Karpas-422 (cell line): ENCODE measurements around the gene APOL1. TPM values are rescaled to one million over a fixed set of nuclear protein-coding genes. Genes with fewer than 3 reads are reported as not detected.
"Not testable (repeated sequence)": the region's sequence is repeated elsewhere in the genome, so short reads cannot be mapped to it uniquely, and the experiment has no call there.

Experiments
- DNase-seq: peaks from one replicate; pipeline ENCODE4 v3.0.0-alpha.2; 2015
- H2AFZ ChIP-seq: fragments of 200-600 bp; sonication (generic); 2 replicates; pipeline ENCODE4 v1.6.1; 2014; ENCODE audit warnings: antibody characterized with exemption, low read length, mixed read lengths
- H3K27ac ChIP-seq: fragments of 200-600 bp; sonication (generic); 2 replicates; pipeline ENCODE4 v1.5.1; 2014; ENCODE audit warnings: mild to moderate bottlenecking, low read length, moderate library complexity
- H3K27me3 ChIP-seq: fragments of 200-600 bp; sonication (generic); 2 replicates; pipeline ENCODE4 v1.6.1; 2014; ENCODE audit warnings: low read length, mixed read lengths
- H3K36me3 ChIP-seq: fragments of 200-600 bp; sonication (generic); 2 replicates; pipeline ENCODE4 v1.6.1; 2014; ENCODE audit warnings: low read length, mixed read lengths; ENCODE audit not compliant: insufficient read depth
- H3K4me1 ChIP-seq: fragments of 200-600 bp; sonication (generic); 2 replicates; pipeline ENCODE4 v1.6.1; 2014; ENCODE audit warnings: mild to moderate bottlenecking, low read length, mixed read lengths
- H3K4me2 ChIP-seq: fragments of 200-600 bp; sonication (generic); 2 replicates; pipeline ENCODE4 v1.6.1; 2014; ENCODE audit warnings: low read length, low read depth, mild to moderate bottlenecking; ENCODE audit not compliant: poor library complexity, severe bottlenecking
- H3K4me3 ChIP-seq: fragments of 200-600 bp; sonication (generic); 2 replicates; pipeline ENCODE4 v1.5.1; 2014; ENCODE audit warnings: mild to moderate bottlenecking, antibody characterized with exemption, low read length, mixed read lengths
- H3K79me2 ChIP-seq: fragments of 200-600 bp; sonication (generic); 2 replicates; pipeline ENCODE4 v1.6.1; 2014; ENCODE audit warnings: mild to moderate bottlenecking, low read length, mixed read lengths
- H3K9ac ChIP-seq: fragments of 200-600 bp; sonication (generic); 2 replicates; pipeline ENCODE4 v1.6.0; 2014; ENCODE audit warnings: low read length
- H3K9me2 ChIP-seq: fragments of 200-600 bp; sonication (generic), shearing (Covaris generic); replicated peaks from 2 replicates; pipeline ENCODE4 v1.6.0; 2014; ENCODE audit warnings: mild to moderate bottlenecking, low read length, moderate library complexity; ENCODE audit not compliant: insufficient read depth
- H3K9me3 ChIP-seq: fragments of 300-700, 200-600 bp; sonication (generic); 2 replicates; pipeline ENCODE4 v1.6.1; 2014; ENCODE audit warnings: low read length, mixed read lengths
- H4K20me1 ChIP-seq: fragments of 200-600 bp; sonication (generic); 2 replicates; pipeline ENCODE4 v1.6.1; 2014; ENCODE audit warnings: mild to moderate bottlenecking, antibody characterized with exemption, low read length, low read depth; ENCODE audit not compliant: insufficient read depth
- total RNA-seq: library from RNA; depleted of rRNA; stranded (reverse); fragments of >200 nt; shearing (Covaris generic); gene quantifications from 2 replicates; pipeline ENCODE4 v1.2.3, GENCODE V29; 2014; ENCODE audit warnings: low replicate concordance

APOL1 gene
- total RNA-seq, 1 experiment from 2014 or later, result not detected

DNA sequence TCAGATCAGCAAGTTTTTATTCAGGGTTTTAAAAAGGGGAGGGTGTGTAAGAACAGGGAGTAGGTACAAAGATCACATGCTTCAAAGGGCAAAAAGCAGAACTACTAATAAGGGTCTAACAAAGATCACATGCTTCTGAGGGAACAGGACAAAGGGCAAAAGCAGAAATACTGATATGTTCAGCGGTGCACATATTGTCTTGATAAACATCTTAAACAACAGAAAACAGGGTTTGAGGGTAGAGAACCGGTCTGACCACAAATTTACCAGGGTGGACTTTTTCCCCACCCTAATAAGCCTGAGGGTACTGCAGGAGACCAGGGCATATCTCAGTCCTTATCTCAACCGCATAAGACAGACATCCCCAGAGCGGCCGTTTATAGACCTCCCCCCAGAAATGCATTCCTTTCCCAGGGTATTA, 43.4 kb upstream of the APOL1 start:
- H3K27ac ChIP-seq, H3K79me2 ChIP-seq, H3K9ac ChIP-seq, H2AFZ ChIP-seq, H3K4me2 ChIP-seq, H4K20me1 ChIP-seq, H3K36me3 ChIP-seq, DNase-seq, H3K9me3 ChIP-seq, H3K4me3 ChIP-seq, H3K27me3 ChIP-seq, H3K9me2 ChIP-seq: not testable (repeated sequence)
- peaks cover 17% of the 10 kb centered on the region for H3K4me1 ChIP-seq

DNA sequence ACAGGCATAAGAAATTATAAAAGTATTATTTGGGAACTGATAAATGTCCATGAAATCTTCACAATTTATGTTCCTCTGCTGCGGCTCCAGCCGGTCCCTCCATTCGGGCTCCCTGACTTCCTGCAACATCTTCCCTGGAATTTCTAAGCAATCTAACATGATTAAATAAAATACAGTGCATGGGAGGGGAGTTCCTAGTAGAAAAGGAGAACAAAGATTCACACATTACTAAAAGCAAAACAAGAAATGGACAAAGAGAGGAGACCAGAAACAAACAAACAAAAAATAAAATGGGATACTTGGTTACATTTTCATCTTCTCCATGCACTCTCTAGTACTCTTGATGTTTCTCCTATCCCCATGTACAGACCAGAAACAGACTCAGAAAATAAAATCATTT, 42.7 kb upstream of the APOL1 start:
- no peak for DNase-seq
- H3K36me3 ChIP-seq, result no peaks in the 10 kb centered on the region
- no peaks in the 10 kb centered on the region for H3K9me3 ChIP-seq
- H3K4me2 ChIP-seq, result no peak overlapping the region
- H3K4me3 ChIP-seq, result no peak overlapping the region
- no peak overlapping the region for H3K27ac ChIP-seq
- no peaks in the 10 kb centered on the region for H3K79me2 ChIP-seq
- peaks cover 17% of the 10 kb centered on the region for H3K4me1 ChIP-seq
- H2AFZ ChIP-seq, result no peak overlapping the region
- H3K9ac ChIP-seq, result no peak overlapping the region
- H4K20me1 ChIP-seq, result no peaks in the 10 kb centered on the region
- no peaks in the 10 kb centered on the region for H3K27me3 ChIP-seq
- H3K9me2 ChIP-seq, result no peaks in the 10 kb centered on the region

DNA sequence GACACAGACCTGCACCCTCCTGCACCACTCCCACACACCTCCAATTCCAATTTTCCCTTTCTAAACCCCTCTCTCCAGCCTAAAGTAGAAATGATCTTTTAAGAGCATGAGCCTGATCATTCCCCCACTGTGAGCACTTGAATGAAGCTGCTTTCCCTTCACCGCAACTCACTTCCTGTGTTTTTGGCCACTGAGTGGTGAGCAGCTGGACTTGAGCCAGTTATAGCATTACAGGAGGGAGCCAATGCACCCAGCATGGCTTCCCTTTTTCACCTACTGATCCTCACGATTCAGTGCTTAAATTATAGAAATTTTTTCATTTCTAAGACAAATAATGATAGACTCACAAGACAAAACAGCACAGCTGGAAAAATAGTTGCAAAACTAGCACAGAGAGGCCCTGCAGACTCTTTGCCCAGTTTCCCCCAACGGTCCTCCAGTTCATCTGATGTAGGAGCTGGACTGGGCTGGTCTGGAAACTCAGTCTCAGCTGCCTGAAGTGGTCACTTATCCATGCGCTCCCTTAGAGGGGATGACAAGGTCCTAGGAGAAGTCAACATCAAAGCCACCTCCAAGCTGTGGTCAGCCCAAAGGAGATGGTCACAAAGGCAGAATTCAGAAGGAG, 41.6 kb upstream of the APOL1 start:
- no peak overlapping the region for H3K9ac ChIP-seq
- no peaks in the 10 kb centered on the region for H3K9me3 ChIP-seq
- no peak overlapping the region for H3K4me3 ChIP-seq
- H3K36me3 ChIP-seq, result no peaks in the 10 kb centered on the region
- no peak overlapping the region for H3K27ac ChIP-seq
- H3K4me2 ChIP-seq, result no peak overlapping the region
- H3K79me2 ChIP-seq, result no peaks in the 10 kb centered on the region
- H4K20me1 ChIP-seq, result no peaks in the 10 kb centered on the region
- H3K27me3 ChIP-seq, result no peaks in the 10 kb centered on the region
- DNase-seq, result no peak
- peaks cover 9% of the 10 kb centered on the region for H3K4me1 ChIP-seq
- H3K9me2 ChIP-seq, result no peaks in the 10 kb centered on the region
- H2AFZ ChIP-seq, result no peak overlapping the region

DNA sequence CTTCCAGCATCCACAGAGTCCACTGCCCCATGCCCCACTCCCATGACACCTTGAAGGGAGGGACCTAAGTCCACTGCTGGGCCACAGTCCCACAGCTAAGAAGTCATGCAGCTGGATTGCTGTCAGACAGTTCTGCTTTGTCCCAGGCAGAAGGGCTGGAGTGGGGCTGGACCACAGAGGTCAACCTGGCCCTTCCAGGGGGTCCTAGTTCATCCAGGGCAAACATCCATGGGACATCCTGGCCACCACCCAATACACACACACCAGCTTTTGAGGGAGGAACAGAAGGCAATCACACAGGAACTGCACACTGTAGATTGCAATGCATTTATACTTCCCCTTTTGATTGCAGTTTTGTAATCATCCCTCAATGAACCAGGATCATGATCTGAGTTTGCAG, 40.0 kb upstream of the APOL1 start:
- no peaks in the 10 kb centered on the region for H4K20me1 ChIP-seq
- H3K9ac ChIP-seq, result no peak overlapping the region
- H2AFZ ChIP-seq, result no peak overlapping the region
- H3K27me3 ChIP-seq, result no peaks in the 10 kb centered on the region
- H3K79me2 ChIP-seq, result no peaks in the 10 kb centered on the region
- H3K4me2 ChIP-seq, result no peak overlapping the region
- no peaks in the 10 kb centered on the region for H3K9me2 ChIP-seq
- no peaks in the 10 kb centered on the region for H3K9me3 ChIP-seq
- H3K36me3 ChIP-seq, result no peaks in the 10 kb centered on the region
- no peaks in the 10 kb centered on the region for H3K4me1 ChIP-seq
- no peak overlapping the region for H3K27ac ChIP-seq
- no peak overlapping the region for H3K4me3 ChIP-seq
- DNase-seq, result no peak

DNA sequence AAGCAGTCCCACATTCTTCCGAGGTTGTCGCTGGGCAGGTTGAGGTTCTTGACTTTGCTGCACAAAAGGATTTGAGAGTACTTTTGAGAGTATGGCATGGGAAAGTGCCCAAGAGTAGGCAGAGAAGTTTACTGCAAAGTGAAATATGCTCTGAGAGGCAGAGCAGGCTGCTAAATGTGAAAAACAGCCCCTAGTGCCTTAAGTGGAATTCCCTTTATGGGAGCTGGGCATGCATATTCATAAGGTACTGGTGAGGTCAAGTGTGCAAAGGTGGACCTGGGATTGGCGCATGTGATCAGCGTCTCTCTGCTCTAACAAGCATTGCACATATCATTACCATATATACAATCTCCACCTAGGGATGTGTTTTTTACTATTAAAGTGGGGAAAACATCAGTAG, 39.3 kb upstream of the APOL1 start:
- Histone ChIP-seq H3K79me2 (no peaks in the 10 kb centered on the region), H4K20me1 (no peaks in the 10 kb centered on the region), H3K4me3 (no peak overlapping the region), H3K27me3 (no peaks in the 10 kb centered on the region), H3K36me3 (no peaks in the 10 kb centered on the region), H3K9ac (no peak overlapping the region), H3K4me1 (peaks cover 2% of the 10 kb centered on the region), H3K27ac (no peak overlapping the region), H3K4me2 (no peak overlapping the region), H3K9me2 (no peaks in the 10 kb centered on the region), H3K9me3 (no peaks in the 10 kb centered on the region), H2AFZ (no peak overlapping the region)
- DNase-seq, result no peak

DNA sequence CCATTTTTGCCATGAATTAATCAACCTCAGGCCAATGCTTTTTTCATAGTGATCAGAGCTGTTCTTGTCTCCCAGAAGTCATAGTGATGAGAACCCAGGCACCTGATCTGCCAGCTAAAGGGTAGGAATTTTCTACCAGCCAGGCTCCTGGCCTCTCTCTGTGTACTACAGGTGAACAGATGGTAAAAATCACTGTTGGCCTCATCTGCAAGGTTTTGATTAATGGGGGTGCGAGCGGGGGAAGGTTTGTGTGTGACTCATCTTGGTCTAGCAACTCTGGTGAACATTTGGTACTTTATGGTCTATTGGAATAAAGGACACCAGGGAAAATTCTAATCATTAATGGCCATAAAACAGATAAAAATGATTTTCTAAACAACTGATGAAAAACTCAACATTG, 37.0 kb upstream of the APOL1 start:
- H3K4me3 ChIP-seq, result no peak overlapping the region
- H3K27me3 ChIP-seq, result no peaks in the 10 kb centered on the region
- H3K27ac ChIP-seq, result no peak overlapping the region
- no peak for DNase-seq
- H3K4me1 ChIP-seq, result peaks cover 7% of the 10 kb centered on the region
- H3K9me3 ChIP-seq, result no peaks in the 10 kb centered on the region
- H2AFZ ChIP-seq, result no peak overlapping the region
- no peaks in the 10 kb centered on the region for H3K79me2 ChIP-seq
- H3K4me2 ChIP-seq, result no peak overlapping the region
- no peaks in the 10 kb centered on the region for H3K36me3 ChIP-seq
- no peaks in the 10 kb centered on the region for H3K9me2 ChIP-seq
- H4K20me1 ChIP-seq, result no peaks in the 10 kb centered on the region
- no peak overlapping the region for H3K9ac ChIP-seq

DNA sequence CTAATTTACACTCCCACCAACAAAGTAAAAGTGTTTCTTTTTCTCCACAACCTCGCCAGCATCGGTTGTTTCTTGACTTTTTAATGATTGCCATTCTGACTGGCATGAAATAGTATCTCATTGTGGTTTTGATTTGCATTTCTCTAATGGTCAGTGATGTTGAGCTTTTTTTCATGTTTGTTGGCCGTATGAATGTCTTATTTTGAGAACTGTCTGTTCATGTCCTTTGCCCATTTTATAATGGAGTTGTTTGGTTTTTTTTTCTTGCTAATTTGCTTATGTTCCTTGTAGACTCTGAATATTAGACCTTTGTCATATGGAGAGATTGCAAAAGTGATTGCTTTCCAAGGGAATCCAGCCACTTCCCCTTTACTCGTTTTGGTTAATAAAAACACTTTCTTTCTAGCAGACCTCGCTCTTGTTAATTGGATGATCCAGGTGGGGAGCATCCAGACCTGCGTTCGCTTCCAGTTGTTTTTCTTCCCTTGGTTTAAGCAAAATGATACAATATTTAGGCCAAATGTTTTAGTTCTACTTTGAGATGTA, 34.2 kb upstream of the APOL1 start:
- no peak overlapping the region for H3K4me3 ChIP-seq
- DNase-seq, result no peak
- H3K27ac ChIP-seq, result no peak overlapping the region
- H3K9me3 ChIP-seq, result no peaks in the 10 kb centered on the region
- no peaks in the 10 kb centered on the region for H3K79me2 ChIP-seq
- no peak overlapping the region for H3K9ac ChIP-seq
- no peaks in the 10 kb centered on the region for H3K9me2 ChIP-seq
- H3K4me1 ChIP-seq, result peaks cover 7% of the 10 kb centered on the region
- no peaks in the 10 kb centered on the region for H3K27me3 ChIP-seq
- no peak overlapping the region for H2AFZ ChIP-seq
- H4K20me1 ChIP-seq, result no peaks in the 10 kb centered on the region
- no peaks in the 10 kb centered on the region for H3K36me3 ChIP-seq
- no peak overlapping the region for H3K4me2 ChIP-seq

DNA sequence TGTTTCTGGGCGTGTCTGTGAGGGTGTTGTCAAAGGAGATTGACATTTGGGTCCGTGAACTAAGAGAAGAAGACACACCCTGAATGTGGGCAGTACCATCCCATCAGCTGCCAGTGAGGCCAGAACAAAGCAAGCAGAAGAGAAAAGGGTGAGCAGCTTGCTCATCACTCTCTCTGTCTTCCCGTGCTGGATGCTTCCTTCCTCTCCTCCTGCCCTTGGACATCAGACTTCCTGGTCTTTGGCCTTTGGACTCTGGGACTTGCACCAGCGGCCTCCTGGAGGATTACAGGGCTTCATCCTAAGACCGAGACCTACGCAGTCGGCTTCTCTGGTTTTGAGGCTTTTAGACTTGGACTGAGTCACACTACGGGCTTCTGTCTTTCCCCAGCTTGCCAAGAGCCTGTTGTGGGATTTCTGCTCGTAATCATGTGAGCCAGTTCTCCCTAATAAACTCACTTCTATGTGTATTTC, 32.4 kb upstream of the APOL1 start:
- DNase-seq, result peak; percentile 49
- H3K4me1 ChIP-seq, result peaks cover 7% of the 10 kb centered on the region
- H2AFZ ChIP-seq, result no peak overlapping the region

More for the DNA sequence above, 32.4 kb upstream of the APOL1 start:
- H3K9me3 ChIP-seq, result no peaks in the 10 kb centered on the region
- H3K27me3 ChIP-seq, result no peaks in the 10 kb centered on the region
- no peak overlapping the region for H3K4me2 ChIP-seq
- no peak overlapping the region for H3K9ac ChIP-seq
- no peaks in the 10 kb centered on the region for H3K36me3 ChIP-seq
- no peaks in the 10 kb centered on the region for H4K20me1 ChIP-seq
- no peak overlapping the region for H3K27ac ChIP-seq
- no peaks in the 10 kb centered on the region for H3K79me2 ChIP-seq
- H3K9me2 ChIP-seq, result no peaks in the 10 kb centered on the region
- no peak overlapping the region for H3K4me3 ChIP-seq
